ENCODE measurements around the gene SLC25A26.
A peak's percentile ranks its signal among the peaks of the same experiment; 100 is the strongest.

DNA sequence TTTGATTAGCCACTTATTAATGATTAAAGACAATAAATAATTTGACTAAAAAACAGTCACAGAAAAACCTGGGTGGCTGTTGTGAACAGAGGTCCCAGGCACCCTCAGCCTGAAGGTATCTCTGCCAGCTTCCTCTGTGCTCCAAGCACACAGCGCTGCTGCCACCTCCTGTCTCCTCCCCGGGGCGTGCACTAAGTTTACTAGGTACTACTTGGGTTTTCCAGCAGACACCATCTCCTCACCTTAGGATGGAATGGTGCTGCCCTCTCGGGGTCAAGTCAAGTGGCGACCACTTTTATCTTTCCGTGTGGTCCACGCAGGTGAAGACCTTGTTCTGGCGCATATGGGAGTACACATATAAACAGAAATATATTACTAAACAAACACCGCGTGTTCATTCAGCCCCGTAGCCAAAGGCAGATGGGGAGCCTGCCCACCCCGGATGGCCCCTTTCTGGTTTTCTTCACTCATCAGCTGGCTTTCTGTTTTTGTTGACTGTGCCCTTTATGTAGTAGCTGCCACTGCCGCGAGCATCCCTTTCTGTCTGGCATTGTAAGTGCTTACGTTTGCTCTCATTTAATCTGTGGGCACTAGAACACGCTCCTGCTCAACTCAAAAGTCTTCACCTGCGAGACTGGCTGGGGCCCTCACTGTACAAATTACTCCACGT is 152.0 kb downstream of the SLC25A26 start:
- TF ChIP-seq, protein P1, sequence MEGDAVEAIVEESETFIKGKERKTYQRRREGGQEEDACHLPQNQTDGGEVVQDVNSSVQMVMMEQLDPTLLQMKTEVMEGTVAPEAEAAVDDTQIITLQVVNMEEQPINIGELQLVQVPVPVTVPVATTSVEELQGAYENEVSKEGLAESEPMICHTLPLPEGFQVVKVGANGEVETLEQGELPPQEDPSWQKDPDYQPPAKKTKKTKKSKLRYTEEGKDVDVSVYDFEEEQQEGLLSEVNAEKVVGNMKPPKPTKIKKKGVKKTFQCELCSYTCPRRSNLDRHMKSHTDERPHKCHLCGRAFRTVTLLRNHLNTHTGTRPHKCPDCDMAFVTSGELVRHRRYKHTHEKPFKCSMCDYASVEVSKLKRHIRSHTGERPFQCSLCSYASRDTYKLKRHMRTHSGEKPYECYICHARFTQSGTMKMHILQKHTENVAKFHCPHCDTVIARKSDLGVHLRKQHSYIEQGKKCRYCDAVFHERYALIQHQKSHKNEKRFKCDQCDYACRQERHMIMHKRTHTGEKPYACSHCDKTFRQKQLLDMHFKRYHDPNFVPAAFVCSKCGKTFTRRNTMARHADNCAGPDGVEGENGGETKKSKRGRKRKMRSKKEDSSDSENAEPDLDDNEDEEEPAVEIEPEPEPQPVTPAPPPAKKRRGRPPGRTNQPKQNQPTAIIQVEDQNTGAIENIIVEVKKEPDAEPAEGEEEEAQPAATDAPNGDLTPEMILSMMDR (IDR thresholded peaks at IDR 0.05): peak in 3 of 4 experiments; percentile 17 to 40 (median 40)
- no peak for TF ChIP-seq POLR2A (IDR thresholded peaks at IDR 0.05)

Data from sigmoid colon (tissue), 3 donors.